K562 (cell line): ENCODE results near the gene FTL. TPM values are rescaled to one million over a fixed set of nuclear protein-coding genes. Genes with fewer than 3 reads are reported as not detected.
A peak's percentile ranks its signal among the peaks of the same experiment; 100 is the strongest.

Experiments
- BACH1 ChIP-seq: fragments of 200-800 bp; sonication (Bioruptor generic); IDR thresholded peaks from 2 replicates; pipeline ENCODE4 v1.6.1; 2016; ENCODE audit warnings: missing genetic modification characterization, missing compliant biosample characterization
- DDX20 ChIP-seq: fragments of 450-650 bp; IDR thresholded peaks from 2 replicates; pipeline ENCODE4 v1.6.1; 2016; ENCODE audit warnings: missing genetic modification characterization, low read depth, mild to moderate bottlenecking, missing compliant biosample characterization, moderate library complexity
- ELF1 ChIP-seq: fragments of 200-800 bp; sonication (Bioruptor generic); IDR thresholded peaks from 2 replicates; pipeline ENCODE4 v1.6.1; 2016; ENCODE audit warnings: missing genetic modification characterization, missing compliant biosample characterization
- GABPA ChIP-seq: fragments of 200-800 bp; sonication (Bioruptor generic); conservative IDR thresholded peaks from 2 replicates; pipeline ENCODE4 v1.6.1; 2016; ENCODE audit warnings: low read depth, missing genetic modification characterization, missing compliant biosample characterization
- MBD2 ChIP-seq: sonication (generic); IDR thresholded peaks from 2 replicates; pipeline ENCODE4 v1.6.1; 2016; ENCODE audit warnings: low read depth, borderline replicate concordance
- MCM7 ChIP-seq, 2 experiments: fragments of 450-650 bp; IDR thresholded peaks; 2 replicates each; pipeline ENCODE4 v1.6.1; 2016 to 2018
- NR2C2 ChIP-seq, 2 experiments: fragments of 200-800 bp in 1 of 2; sonication (Bioruptor generic) in 1 of 2; sonication (generic) in 1 of 2; formaldehyde crosslinking in 1 of 2; IDR thresholded peaks; 2 replicates each; pipeline versions ENCODE4 v1.6.1 to v1.8.0; 2016 to 2022; ENCODE audit warnings: mild to moderate bottlenecking in 1 of 2, missing compliant biosample characterization in 1 of 2, missing genetic modification characterization in 1 of 2, missing genetic modification reagents in 1 of 2
- PTRF ChIP-seq: fragments of 450-650 bp; IDR thresholded peaks from 2 replicates; pipeline ENCODE4 v1.6.1; 2016; ENCODE audit warnings: mild to moderate bottlenecking, missing genetic modification characterization, missing compliant biosample characterization
- SIX5 ChIP-seq, 2 experiments: IDR thresholded peaks; 2 replicates each; pipeline ENCODE4 v1.6.1; 2011; ENCODE audit warnings: low read length in 2 of 2, borderline replicate concordance in 1 of 2, low read depth in 1 of 2, mild to moderate bottlenecking in 1 of 2, moderate library complexity in 1 of 2; ENCODE audit not compliant: insufficient read depth in 1 of 2
- TEAD2 ChIP-seq: fragments of 450-650 bp; IDR thresholded peaks from 2 replicates; pipeline ENCODE4 v1.6.1; 2016; ENCODE audit warnings: missing genetic modification characterization, control low read depth, missing compliant biosample characterization
- ZNF197 ChIP-seq: fragments of 200-800 bp; sonication (Bioruptor generic); IDR thresholded peaks from 2 replicates; pipeline ENCODE4 v1.6.1; 2016; ENCODE audit warnings: low read depth, missing genetic modification characterization, missing compliant biosample characterization
- polyA plus RNA-seq, 8 experiments: library from polyadenylated mRNA; depleted of rRNA in 4 of 8; stranded (reverse) in 5 of 8; unstranded in 3 of 8; fragments of >200 nt; fragmentation: Nextera tagmentation in 2 of 8; fragmentation: Illumina TruSeq in 1 of 8; extraction: Ambion mirVana in 2 of 8; extraction: Trizol in 1 of 8; gene quantifications; 2 replicates each; pipeline versions ENCODE4 v1.2.1 to v1.2.3, GENCODE V29; 2011 to 2014; ENCODE audit warnings: inconsistent platforms in 1 of 8, missing spikeins in 1 of 8
- total RNA-seq, 7 experiments: library from RNA; depleted of rRNA in 6 of 7; stranded (reverse); fragments of >200 nt in 6 of 7; fragmentation: Illumina TruSeq in 2 of 7; extraction: Trizol in 2 of 7; gene quantifications; 2 replicates each; pipeline versions ENCODE4 v1.2.1 to v1.2.3, GENCODE V29; 2011 to 2021; ENCODE audit warnings: low replicate concordance in 1 of 7
- TF ChIP-seq, protein P1 (sequence below), 2 experiments: fragments of 450-650 bp in 1 of 2; sonication (generic) in 1 of 2; formaldehyde crosslinking in 1 of 2; IDR thresholded peaks; 2 replicates each; pipeline versions ENCODE4 v1.7.1 to v1.9.0; 2016 to 2022; ENCODE audit warnings: inconsistent platforms in 1 of 2, mild to moderate bottlenecking in 1 of 2, missing genetic modification reagents in 1 of 2
- TF ChIP-seq, protein P2 (sequence below): fragments of 450-650 bp; IDR thresholded peaks from 2 replicates; pipeline ENCODE4 v1.6.1; 2016; ENCODE audit warnings: low read depth, mild to moderate bottlenecking, moderate library complexity
- TF ChIP-seq, protein P3 (sequence below): fragments of 200-800 bp; sonication (Bioruptor generic); IDR thresholded peaks from 2 replicates; pipeline ENCODE4 v1.6.1; 2017; ENCODE audit warnings: missing genetic modification characterization, missing compliant biosample characterization

FTL gene
- total and polyA plus RNA-seq, 9 of the 15 experiments (the other 6 are each of a cell fraction or from before 2014, with no cell fraction given), result 1,231 to 27,415 (median 3,965) TPM

DNA sequence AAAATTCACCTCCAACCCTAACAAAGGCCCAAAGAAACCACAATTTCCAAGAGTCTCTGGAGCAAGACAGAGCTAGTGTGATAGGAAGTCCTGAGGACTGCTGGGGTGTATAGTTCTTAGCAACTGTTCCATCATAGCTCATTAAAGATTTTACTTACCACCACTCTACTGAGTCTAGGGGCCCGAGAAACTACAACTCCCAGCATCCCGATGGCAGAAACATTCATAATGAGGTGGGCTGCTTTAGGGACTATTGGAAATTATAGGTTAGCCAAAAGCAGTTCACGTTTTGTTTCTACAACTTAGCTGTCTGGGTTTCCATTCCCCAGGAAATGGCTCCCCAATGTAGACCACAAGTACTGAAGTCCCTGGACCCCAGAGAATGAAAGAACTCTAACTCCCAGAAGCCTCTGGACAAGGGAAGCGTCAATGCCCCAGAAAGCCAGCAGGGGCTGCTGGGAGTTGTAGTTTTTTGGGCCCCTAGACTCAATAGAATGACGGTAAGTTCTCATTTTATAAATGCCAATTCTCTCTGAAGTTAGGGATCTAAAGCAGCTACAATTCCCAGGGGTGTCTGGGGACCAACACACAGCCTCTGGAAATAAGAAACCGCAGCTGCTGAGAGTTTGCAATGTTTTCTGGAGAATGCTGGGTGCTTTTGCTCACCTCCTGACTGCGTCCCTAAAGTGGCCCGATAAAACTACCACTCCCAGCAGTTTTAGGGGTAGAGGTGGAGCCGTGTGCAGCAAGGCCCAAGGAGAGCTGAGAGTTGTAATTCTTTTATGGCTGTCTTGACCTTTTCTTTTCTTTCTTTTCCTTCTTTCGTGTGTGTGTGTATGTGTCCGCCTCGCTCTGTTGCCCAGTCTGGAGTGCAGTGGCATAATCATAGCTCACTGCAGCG lies 11.1 kb downstream of the FTL start (continued):
- TF ChIP-seq, protein P1, sequence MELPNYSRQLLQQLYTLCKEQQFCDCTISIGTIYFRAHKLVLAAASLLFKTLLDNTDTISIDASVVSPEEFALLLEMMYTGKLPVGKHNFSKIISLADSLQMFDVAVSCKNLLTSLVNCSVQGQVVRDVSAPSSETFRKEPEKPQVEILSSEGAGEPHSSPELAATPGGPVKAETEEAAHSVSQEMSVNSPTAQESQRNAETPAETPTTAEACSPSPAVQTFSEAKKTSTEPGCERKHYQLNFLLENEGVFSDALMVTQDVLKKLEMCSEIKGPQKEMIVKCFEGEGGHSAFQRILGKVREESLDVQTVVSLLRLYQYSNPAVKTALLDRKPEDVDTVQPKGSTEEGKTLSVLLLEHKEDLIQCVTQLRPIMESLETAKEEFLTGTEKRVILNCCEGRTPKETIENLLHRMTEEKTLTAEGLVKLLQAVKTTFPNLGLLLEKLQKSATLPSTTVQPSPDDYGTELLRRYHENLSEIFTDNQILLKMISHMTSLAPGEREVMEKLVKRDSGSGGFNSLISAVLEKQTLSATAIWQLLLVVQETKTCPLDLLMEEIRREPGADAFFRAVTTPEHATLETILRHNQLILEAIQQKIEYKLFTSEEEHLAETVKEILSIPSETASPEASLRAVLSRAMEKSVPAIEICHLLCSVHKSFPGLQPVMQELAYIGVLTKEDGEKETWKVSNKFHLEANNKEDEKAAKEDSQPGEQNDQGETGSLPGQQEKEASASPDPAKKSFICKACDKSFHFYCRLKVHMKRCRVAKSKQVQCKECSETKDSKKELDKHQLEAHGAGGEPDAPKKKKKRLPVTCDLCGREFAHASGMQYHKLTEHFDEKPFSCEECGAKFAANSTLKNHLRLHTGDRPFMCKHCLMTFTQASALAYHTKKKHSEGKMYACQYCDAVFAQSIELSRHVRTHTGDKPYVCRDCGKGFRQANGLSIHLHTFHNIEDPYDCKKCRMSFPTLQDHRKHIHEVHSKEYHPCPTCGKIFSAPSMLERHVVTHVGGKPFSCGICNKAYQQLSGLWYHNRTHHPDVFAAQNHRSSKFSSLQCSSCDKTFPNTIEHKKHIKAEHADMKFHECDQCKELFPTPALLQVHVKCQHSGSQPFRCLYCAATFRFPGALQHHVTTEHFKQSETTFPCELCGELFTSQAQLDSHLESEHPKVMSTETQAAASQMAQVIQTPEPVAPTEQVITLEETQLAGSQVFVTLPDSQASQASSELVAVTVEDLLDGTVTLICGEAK (IDR thresholded peaks at IDR 0.05), result peak; percentile 81
- TF ChIP-seq, protein P1 (CRISPR knock-in tag; IDR thresholded peaks at IDR 0.05), result no peak
- TF ChIP-seq, protein P2, sequence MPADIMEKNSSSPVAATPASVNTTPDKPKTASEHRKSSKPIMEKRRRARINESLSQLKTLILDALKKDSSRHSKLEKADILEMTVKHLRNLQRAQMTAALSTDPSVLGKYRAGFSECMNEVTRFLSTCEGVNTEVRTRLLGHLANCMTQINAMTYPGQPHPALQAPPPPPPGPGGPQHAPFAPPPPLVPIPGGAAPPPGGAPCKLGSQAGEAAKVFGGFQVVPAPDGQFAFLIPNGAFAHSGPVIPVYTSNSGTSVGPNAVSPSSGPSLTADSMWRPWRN, result no peak
- TF ChIP-seq TEAD2, result 0 out of 2 replicates have a peak, but pooled peaks have one; percentile 3
- peak; percentile 82; the same call in 1 of the 2 replicates for TF ChIP-seq ZNF197 (CRISPR knock-in tag)
- TF ChIP-seq MBD2, result peak; percentile 95
- no peak for TF ChIP-seq MCM7 (IDR thresholded peaks at IDR 0.05)
- TF ChIP-seq SIX5 (IDR thresholded peaks at IDR 0.05; ENCODE audit: borderline replicate concordance in 1 of 2, insufficient read depth in 1 of 2, low read depth in 1 of 2, low read length in 2 of 2), result peak; percentile 98 to 99
- TF ChIP-seq BACH1 (tag), result peak; percentile 66; the same call in 1 of the 2 replicates
- peak; percentile 84 for TF ChIP-seq ELF1 (tag)
- TF ChIP-seq DDX20 (tag), result 0 out of 2 replicates have a peak, but pooled peaks have one; percentile 57
- no peak for TF ChIP-seq PTRF (tag)
- TF ChIP-seq, protein P3, sequence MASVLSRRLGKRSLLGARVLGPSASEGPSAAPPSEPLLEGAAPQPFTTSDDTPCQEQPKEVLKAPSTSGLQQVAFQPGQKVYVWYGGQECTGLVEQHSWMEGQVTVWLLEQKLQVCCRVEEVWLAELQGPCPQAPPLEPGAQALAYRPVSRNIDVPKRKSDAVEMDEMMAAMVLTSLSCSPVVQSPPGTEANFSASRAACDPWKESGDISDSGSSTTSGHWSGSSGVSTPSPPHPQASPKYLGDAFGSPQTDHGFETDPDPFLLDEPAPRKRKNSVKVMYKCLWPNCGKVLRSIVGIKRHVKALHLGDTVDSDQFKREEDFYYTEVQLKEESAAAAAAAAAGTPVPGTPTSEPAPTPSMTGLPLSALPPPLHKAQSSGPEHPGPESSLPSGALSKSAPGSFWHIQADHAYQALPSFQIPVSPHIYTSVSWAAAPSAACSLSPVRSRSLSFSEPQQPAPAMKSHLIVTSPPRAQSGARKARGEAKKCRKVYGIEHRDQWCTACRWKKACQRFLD, result peak; percentile 66; the same call in 1 of the 2 replicates
- TF ChIP-seq GABPA (tag), result peak; percentile 75
- TF ChIP-seq NR2C2 (CRISPR knock-in tag; IDR thresholded peaks at IDR 0.05), result no peak
- TF ChIP-seq NR2C2 (tag; IDR thresholded peaks at IDR 0.05), result peak; percentile 74
